ENCODE results near the gene BTF3.

GRCh38 chr5:73545403-73545779 is 47.1 kb downstream of the BTF3 start:
- TF ChIP-seq POLR2AphosphoS5 (IDR thresholded peaks at IDR 0.05; ENCODE audit: low read depth, low read length) (no peak), SIN3A (IDR thresholded peaks at IDR 0.05; ENCODE audit: borderline replicate concordance, insufficient read depth, low read depth, low read length) (no peak), REST (IDR thresholded peaks at IDR 0.05; ENCODE audit: insufficient read depth in 1 of 2, low read depth in 2 of 2, low read length in 1 of 2) (no peak)
- TF ChIP-seq, protein P1, sequence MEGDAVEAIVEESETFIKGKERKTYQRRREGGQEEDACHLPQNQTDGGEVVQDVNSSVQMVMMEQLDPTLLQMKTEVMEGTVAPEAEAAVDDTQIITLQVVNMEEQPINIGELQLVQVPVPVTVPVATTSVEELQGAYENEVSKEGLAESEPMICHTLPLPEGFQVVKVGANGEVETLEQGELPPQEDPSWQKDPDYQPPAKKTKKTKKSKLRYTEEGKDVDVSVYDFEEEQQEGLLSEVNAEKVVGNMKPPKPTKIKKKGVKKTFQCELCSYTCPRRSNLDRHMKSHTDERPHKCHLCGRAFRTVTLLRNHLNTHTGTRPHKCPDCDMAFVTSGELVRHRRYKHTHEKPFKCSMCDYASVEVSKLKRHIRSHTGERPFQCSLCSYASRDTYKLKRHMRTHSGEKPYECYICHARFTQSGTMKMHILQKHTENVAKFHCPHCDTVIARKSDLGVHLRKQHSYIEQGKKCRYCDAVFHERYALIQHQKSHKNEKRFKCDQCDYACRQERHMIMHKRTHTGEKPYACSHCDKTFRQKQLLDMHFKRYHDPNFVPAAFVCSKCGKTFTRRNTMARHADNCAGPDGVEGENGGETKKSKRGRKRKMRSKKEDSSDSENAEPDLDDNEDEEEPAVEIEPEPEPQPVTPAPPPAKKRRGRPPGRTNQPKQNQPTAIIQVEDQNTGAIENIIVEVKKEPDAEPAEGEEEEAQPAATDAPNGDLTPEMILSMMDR (IDR thresholded peaks at IDR 0.05), result no peak

Data from Panc1 (cell line).